ENCODE data around the gene ZC3H7B. TPM values are rescaled to one million over a fixed set of nuclear protein-coding genes. Genes with fewer than 3 reads are reported as not detected.

ZC3H7B gene
- total RNA-seq, 1 donor from 2014 or later: 58.2 TPM

DNA sequence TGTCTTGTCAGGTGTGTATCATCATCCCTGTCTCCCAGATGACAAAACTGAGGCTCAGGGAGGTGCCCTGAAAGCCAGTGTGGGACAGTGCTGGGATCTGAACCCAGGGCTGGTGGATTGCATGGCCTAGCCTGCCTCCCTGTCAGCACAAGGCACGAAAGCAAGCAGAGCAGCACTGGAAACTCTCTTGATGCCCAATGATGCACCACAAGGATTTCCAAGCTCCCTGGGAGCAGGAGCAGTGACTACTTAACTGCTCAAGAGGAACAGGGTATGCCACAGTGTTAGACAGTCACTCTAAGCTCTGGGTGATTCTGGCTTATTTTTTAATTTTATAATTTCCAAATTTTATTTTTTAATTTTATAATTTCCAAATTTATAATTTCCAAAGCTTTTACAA is 9.0 kb downstream of the ZC3H7B start:
- H3K27ac Mint-ChIP-seq: no peak overlapping the region
- POLR2A ChIA-PET: no interaction called here
- no peak overlapping the region for H3K4me3 Mint-ChIP-seq
- intact Hi-C loops (cut with micrococcal nuclease): no loop called here
- no peak for DNase-seq
- H3K36me3 Mint-ChIP-seq (ENCODE audit: low read depth): peaks cover 38% of the 10 kb centered on the region
- TF ChIP-seq, protein P1, sequence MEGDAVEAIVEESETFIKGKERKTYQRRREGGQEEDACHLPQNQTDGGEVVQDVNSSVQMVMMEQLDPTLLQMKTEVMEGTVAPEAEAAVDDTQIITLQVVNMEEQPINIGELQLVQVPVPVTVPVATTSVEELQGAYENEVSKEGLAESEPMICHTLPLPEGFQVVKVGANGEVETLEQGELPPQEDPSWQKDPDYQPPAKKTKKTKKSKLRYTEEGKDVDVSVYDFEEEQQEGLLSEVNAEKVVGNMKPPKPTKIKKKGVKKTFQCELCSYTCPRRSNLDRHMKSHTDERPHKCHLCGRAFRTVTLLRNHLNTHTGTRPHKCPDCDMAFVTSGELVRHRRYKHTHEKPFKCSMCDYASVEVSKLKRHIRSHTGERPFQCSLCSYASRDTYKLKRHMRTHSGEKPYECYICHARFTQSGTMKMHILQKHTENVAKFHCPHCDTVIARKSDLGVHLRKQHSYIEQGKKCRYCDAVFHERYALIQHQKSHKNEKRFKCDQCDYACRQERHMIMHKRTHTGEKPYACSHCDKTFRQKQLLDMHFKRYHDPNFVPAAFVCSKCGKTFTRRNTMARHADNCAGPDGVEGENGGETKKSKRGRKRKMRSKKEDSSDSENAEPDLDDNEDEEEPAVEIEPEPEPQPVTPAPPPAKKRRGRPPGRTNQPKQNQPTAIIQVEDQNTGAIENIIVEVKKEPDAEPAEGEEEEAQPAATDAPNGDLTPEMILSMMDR (IDR thresholded peaks at IDR 0.05): no peak
- no peaks in the 10 kb centered on the region for H3K9me3 Mint-ChIP-seq
- peaks cover 20% of the 10 kb centered on the region for H3K4me1 Mint-ChIP-seq
- CTCF ChIA-PET: no interaction called here
- no peaks in the 10 kb centered on the region for H3K27me3 Mint-ChIP-seq
- ATAC-seq (ENCODE audit: low read depth): no peak

DNA sequence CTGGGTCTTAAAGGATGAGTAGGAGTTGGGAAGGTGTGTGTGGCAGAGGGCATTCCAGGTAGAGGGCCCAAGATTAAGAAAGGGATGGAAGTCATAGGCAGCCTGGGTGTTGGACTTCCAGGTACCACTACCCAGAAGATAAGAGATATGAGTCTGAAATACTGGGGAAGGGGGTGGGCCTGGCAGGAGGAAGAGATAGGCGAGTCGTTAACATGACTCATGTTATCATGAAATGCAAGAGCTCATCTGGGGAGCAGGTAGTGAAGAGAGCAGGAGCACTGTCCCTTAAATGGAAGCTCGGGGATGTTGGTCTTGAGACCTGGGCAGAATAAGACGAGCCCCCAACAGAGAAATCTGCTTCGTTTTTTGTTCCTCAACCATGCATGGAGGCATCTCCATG is 10.2 kb downstream of the ZC3H7B start:
- Mint-ChIP-seq H3K27me3 (no peaks in the 10 kb centered on the region), H3K27ac (no peak overlapping the region), H3K4me1 (peaks cover 14% of the 10 kb centered on the region), H3K36me3 (ENCODE audit: low read depth) (peaks cover 35% of the 10 kb centered on the region), H3K4me3 (no peak overlapping the region), H3K9me3 (no peaks in the 10 kb centered on the region)
- POLR2A ChIA-PET: no interaction called here
- CTCF ChIA-PET: no interaction called here
- no peak for DNase-seq
- intact Hi-C loops (cut with micrococcal nuclease): no loop called here
- ATAC-seq (ENCODE audit: low read depth): no peak
- TF ChIP-seq, protein P1 (IDR thresholded peaks at IDR 0.05): no peak

DNA sequence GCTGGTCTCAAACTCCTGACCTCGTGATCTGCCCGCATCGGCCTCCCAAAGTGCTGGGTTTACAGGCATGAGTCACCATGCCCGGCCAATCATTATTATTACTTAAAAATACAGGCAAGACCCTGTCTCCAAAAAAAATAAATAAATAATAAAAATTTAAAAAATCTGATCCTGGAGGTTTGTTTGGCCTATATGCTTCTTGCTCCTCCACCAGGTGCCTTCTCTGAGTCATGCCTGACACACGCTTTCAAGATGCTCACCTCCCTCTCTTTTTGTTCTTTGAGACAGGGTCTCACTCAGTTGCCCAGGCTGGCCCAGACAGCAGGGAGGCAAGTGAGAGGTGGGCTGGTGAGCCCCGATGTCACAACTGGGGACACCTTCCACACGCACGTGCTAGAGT is 13.5 kb downstream of the ZC3H7B start:
- ATAC-seq (ENCODE audit: low read depth) (no peak), DNase-seq (no peak)
- TF ChIP-seq, protein P1 (IDR thresholded peaks at IDR 0.05): no peak
- peaks cover 12% of the 10 kb centered on the region for H3K4me1 Mint-ChIP-seq
- intact Hi-C loops (cut with micrococcal nuclease): no loop called here
- H3K36me3 Mint-ChIP-seq (ENCODE audit: low read depth): peaks cover 22% of the 10 kb centered on the region
- H3K4me3 Mint-ChIP-seq: no peak overlapping the region
- H3K27me3 Mint-ChIP-seq: no peaks in the 10 kb centered on the region
- CTCF ChIA-PET: no interaction called here
- no peaks in the 10 kb centered on the region for H3K9me3 Mint-ChIP-seq
- POLR2A ChIA-PET: no interaction called here
- H3K27ac Mint-ChIP-seq: no peak overlapping the region

DNA sequence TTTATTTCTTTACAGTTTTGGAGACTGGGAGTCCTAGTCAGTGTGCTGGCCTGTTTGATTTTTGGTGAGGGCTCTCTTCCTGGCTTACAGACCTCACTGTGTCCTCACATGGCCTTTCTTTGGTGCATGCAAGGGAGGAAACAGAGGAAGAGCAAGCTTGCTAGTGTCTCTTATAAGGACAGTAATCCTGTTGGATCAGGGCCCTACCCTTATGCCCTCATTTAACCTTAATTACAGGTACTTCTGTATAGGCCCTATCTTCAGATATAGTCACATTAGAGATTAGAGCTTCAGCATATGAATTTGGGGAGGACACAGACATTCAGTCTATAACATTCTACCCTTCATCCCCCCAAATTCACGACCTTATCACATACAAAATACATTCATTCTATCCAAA is 14.3 kb downstream of the ZC3H7B start:
- H3K4me1 Mint-ChIP-seq: peaks cover 12% of the 10 kb centered on the region
- no peak overlapping the region for H3K27ac Mint-ChIP-seq
- peaks cover 25% of the 10 kb centered on the region for H3K36me3 Mint-ChIP-seq (ENCODE audit: low read depth)
- H3K4me3 Mint-ChIP-seq: no peak overlapping the region
- ChIA-PET CTCF (no interaction called here), POLR2A (interaction anchor here (0.5 kb wide), 1 partner anchor 346 kb away, joined by 6 read pairs; no protein-coding TSS in a partner anchor)
- TF ChIP-seq, protein P1 (IDR thresholded peaks at IDR 0.05): no peak
- no peaks in the 10 kb centered on the region for H3K9me3 Mint-ChIP-seq
- no peaks in the 10 kb centered on the region for H3K27me3 Mint-ChIP-seq
- DNase-seq (no peak), ATAC-seq (ENCODE audit: low read depth) (no peak)
- intact Hi-C loops (cut with micrococcal nuclease): no loop called here

DNA sequence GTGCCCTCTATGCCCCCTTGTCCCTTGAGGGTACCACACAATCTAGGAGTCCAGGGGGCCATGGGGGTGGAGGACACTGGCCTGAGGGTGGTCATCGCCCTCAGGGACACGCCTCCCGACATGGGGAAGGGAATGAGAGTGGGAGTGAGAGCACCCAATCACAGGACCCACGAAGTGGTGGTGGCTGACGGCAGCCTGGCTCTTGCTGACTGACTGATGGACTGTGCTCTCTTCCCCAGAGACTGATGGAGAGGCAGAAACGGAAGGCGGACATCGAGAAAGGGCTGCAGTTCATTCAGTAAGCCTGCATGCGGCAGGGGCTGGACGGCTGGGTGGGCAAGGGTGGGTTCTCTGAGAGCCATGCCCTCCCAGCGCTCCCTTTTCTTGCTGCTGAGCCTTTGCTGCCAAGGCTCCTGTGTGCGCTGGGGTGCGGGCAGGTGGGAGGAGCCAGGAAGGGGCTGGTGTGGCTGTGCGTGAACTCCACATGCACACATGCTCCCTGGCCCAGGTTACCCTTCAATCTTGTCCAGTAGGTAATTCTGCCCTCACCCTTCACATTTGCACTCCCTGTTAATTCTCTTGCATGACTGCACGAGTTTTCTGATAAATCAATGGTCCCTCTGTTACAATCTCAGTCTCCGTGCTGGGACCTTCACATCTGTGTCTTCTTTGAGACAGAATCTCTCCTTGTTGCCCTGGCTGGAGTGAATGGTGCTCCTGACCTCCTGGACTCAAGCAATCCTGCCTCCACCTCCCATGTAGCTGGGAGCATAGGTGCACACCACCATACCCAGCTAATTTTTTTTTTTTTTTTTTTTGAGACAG is 19.3 kb downstream of the ZC3H7B start:
- intact Hi-C loops (cut with micrococcal nuclease): no loop called here
- peaks cover 49% of the 10 kb centered on the region for H3K36me3 Mint-ChIP-seq (ENCODE audit: low read depth)
- H3K4me1 Mint-ChIP-seq: peaks cover 5% of the 10 kb centered on the region
- H3K9me3 Mint-ChIP-seq: no peaks in the 10 kb centered on the region
- H3K4me3 Mint-ChIP-seq: no peak overlapping the region
- no peak overlapping the region for H3K27ac Mint-ChIP-seq
- ATAC-seq (ENCODE audit: low read depth): no peak
- TF ChIP-seq, protein P1 (IDR thresholded peaks at IDR 0.05): no peak
- DNase-seq: no peak
- POLR2A ChIA-PET: no interaction called here
- no peaks in the 10 kb centered on the region for H3K27me3 Mint-ChIP-seq
- CTCF ChIA-PET: no interaction called here
